ENCODE results near the gene PSMD10. TPM values are rescaled to one million over a fixed set of nuclear protein-coding genes. Genes with fewer than 3 reads are reported as not detected.
A peak's percentile ranks its signal among the peaks of the same experiment; 100 is the strongest.

Gene PSMD10
- total RNA-seq, 2 experiments from 2014 or later, result 42.3 to 42.6 TPM

- no peak for DNase-seq
- no peaks in the 10 kb centered on the region for H3K27me3 Mint-ChIP-seq
- no peaks in the 10 kb centered on the region for H3K9me3 Mint-ChIP-seq
- H3K27ac Mint-ChIP-seq, result no peak overlapping the region
- no peak overlapping the region for H3K4me3 Mint-ChIP-seq
- peaks cover 5% of the 10 kb centered on the region for H3K36me3 Mint-ChIP-seq
- peaks cover 6% of the 10 kb centered on the region for H3K4me1 Mint-ChIP-seq
These were observed 6.0 kb upstream of the PSMD10 start for GRCh38 chrX:108097380-108097779.

DNA sequence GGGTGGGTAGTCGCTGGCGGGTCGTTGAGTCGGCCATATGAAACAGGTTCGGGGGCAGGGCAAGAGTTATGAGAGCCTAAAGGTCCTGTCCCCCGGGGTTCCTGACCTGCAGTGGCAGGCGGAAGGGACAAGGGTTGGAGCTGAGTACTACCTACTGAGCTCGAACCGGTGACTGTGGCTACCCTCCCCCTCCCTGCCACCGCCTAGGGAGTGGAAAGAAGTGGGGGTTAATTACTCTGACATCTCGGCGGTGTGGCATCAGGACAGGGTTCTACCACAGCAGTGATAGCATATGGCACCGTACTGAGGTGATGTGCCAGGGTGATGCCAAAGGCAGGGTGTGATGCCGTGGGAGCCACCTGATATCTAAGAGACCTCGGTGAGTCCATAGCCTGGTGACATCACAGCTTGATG lies 543 bp upstream of the PSMD10 start:
- no peak for DNase-seq
- peaks cover 3% of the 10 kb centered on the region for H3K4me1 Mint-ChIP-seq

GRCh38 chrX:108090491-108091263 lies 665 bp downstream of the PSMD10 start:
- H3K36me3 Mint-ChIP-seq, result peaks cover 3% of the 10 kb centered on the region
- H3K4me3 Mint-ChIP-seq, result no peak overlapping the region
- no peak for DNase-seq
- peaks cover 3% of the 10 kb centered on the region for H3K4me1 Mint-ChIP-seq
- no peak overlapping the region for H3K27ac Mint-ChIP-seq
- no peaks in the 10 kb centered on the region for H3K9me3 Mint-ChIP-seq
- H3K27me3 Mint-ChIP-seq, result no peaks in the 10 kb centered on the region

More for the DNA sequence above, 543 bp upstream of the PSMD10 start:
- no peaks in the 10 kb centered on the region for H3K27me3 Mint-ChIP-seq
- no peak overlapping the region for H3K27ac Mint-ChIP-seq
- no peaks in the 10 kb centered on the region for H3K9me3 Mint-ChIP-seq
- H3K36me3 Mint-ChIP-seq, result peaks cover 3% of the 10 kb centered on the region
- H3K4me3 Mint-ChIP-seq, result no peak overlapping the region

DNA sequence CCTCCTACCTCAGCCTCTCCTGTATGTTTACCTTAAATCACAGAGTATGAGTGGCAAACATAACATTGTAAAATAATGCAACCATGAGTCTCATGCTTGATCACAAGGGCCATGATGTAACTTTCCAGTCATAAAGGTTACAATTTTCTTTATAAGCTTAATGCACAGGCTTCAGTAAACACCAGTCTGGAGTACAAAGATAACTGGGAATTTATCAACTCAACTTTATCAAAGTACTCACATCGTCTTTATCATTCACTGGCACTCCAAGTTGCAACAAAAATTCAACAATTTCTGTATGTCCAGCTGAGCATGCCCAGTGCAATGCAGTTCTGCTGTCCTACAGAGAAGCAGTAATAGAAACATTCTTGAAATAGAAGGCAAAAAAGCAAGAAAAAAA lies 2.8 kb downstream of the PSMD10 start:
- H3K4me3 Mint-ChIP-seq, result no peak overlapping the region
- no peaks in the 10 kb centered on the region for H3K27me3 Mint-ChIP-seq

GRCh38 chrX:108087792-108088191 lies 3.5 kb downstream of the PSMD10 start:
- Mint-ChIP-seq H3K27ac (no peak overlapping the region), H3K27me3 (no peaks in the 10 kb centered on the region), H3K4me1 (no peaks in the 10 kb centered on the region), H3K36me3 (peaks cover 4% of the 10 kb centered on the region), H3K4me3 (no peak overlapping the region), H3K9me3 (no peaks in the 10 kb centered on the region)
- no peak for DNase-seq

More for the DNA sequence above, 2.8 kb downstream of the PSMD10 start:
- Mint-ChIP-seq H3K9me3 (no peaks in the 10 kb centered on the region), H3K27ac (no peak overlapping the region), H3K36me3 (peaks cover 4% of the 10 kb centered on the region), H3K4me1 (no peaks in the 10 kb centered on the region)
- no peak for DNase-seq

GRCh38 chrX:108081110-108081509 lies 10.2 kb downstream of the PSMD10 start:
- Mint-ChIP-seq H3K4me3 (no peak overlapping the region), H3K27ac (no peak overlapping the region), H3K4me1 (no peaks in the 10 kb centered on the region), H3K27me3 (no peaks in the 10 kb centered on the region), H3K36me3 (peaks cover 2% of the 10 kb centered on the region), H3K9me3 (no peaks in the 10 kb centered on the region)
- DNase-seq, result no peak

GRCh38 chrX:108072746-108073145 lies 18.6 kb downstream of the PSMD10 start:
- peaks cover 6% of the 10 kb centered on the region for H3K4me1 Mint-ChIP-seq
- peaks cover 2% of the 10 kb centered on the region for H3K36me3 Mint-ChIP-seq
- H3K27me3 Mint-ChIP-seq, result no peaks in the 10 kb centered on the region
- H3K27ac Mint-ChIP-seq, result no peak overlapping the region
- no peak overlapping the region for H3K4me3 Mint-ChIP-seq
- no peaks in the 10 kb centered on the region for H3K9me3 Mint-ChIP-seq
- no peak for DNase-seq

GRCh38 chrX:108071578-108071977 lies 19.8 kb downstream of the PSMD10 start:
- Mint-ChIP-seq H3K36me3 (peaks cover 2% of the 10 kb centered on the region), H3K27ac (peak overlapping the region; percentile 16)

GRCh38 chrX:108070891-108071290 lies 20.5 kb downstream of the PSMD10 start:
- Mint-ChIP-seq H3K9me3 (no peaks in the 10 kb centered on the region), H3K4me1 (peaks cover 6% of the 10 kb centered on the region), H3K27me3 (no peaks in the 10 kb centered on the region), H3K36me3 (peaks cover 2% of the 10 kb centered on the region), H3K27ac (no peak overlapping the region), H3K4me3 (no peak overlapping the region)
- no peak for DNase-seq

More at GRCh38 chrX:108071578-108071977, 19.8 kb downstream of the PSMD10 start:
- H3K4me3 Mint-ChIP-seq, result no peak overlapping the region
- H3K27me3 Mint-ChIP-seq, result no peaks in the 10 kb centered on the region
- DNase-seq, result no peak
- H3K4me1 Mint-ChIP-seq, result peaks cover 6% of the 10 kb centered on the region
- no peaks in the 10 kb centered on the region for H3K9me3 Mint-ChIP-seq

DNA sequence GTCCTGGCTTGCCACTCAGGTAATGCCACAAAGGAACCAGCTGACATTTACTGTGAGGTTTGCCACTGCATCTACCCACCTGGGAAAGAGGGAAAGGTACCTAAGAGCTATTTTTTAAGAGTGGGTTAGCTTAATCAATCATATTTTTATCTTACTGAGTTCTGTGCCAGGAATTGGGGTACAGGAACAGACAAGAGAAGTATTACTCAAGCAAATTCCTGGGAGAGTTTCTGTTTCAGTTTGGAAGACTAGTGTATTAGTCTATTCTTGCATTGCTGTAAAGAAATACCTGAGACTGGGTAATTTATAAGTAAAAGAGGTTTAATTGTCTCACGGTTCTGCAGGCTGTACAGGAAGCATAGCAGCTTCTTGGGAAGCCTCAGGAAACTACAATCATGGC lies 23.2 kb downstream of the PSMD10 start:
- no peak for DNase-seq
- Mint-ChIP-seq H3K4me1 (peaks cover 15% of the 10 kb centered on the region), H3K4me3 (no peak overlapping the region), H3K27ac (no peak overlapping the region), H3K27me3 (no peaks in the 10 kb centered on the region), H3K9me3 (no peaks in the 10 kb centered on the region), H3K36me3 (no peaks in the 10 kb centered on the region)

DNA sequence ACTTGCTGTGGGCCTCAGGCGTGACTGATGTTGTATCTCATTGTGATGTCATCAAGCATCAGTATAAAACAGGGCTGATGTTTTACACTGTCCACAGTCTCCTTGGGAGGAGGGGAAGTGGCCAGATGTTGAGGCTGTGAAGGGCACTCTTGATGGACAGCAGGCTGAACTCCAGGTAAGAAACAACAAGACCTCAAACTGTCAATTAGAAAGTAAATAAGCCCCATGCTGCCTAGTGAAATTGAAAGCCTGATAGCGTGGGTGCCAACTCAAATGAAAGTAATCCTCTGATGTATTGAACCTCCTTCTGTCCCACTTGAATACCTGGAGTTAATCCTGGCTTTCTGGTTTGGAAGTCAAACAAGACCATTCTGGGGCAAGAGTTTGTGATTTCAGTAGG lies 26.7 kb downstream of the PSMD10 start:
- no peak overlapping the region for H3K27ac Mint-ChIP-seq
- H3K4me3 Mint-ChIP-seq, result no peak overlapping the region
- H3K36me3 Mint-ChIP-seq, result no peaks in the 10 kb centered on the region
- H3K27me3 Mint-ChIP-seq, result no peaks in the 10 kb centered on the region
- no peaks in the 10 kb centered on the region for H3K9me3 Mint-ChIP-seq
- peaks cover 10% of the 10 kb centered on the region for H3K4me1 Mint-ChIP-seq
- DNase-seq, result no peak

- peaks cover under 1% of the 10 kb centered on the region for H3K36me3 Mint-ChIP-seq
- no peak overlapping the region for H3K27ac Mint-ChIP-seq
- no peaks in the 10 kb centered on the region for H3K9me3 Mint-ChIP-seq
- no peak overlapping the region for H3K4me3 Mint-ChIP-seq
- DNase-seq, result no peak
- H3K4me1 Mint-ChIP-seq, result peaks cover 10% of the 10 kb centered on the region
- no peaks in the 10 kb centered on the region for H3K27me3 Mint-ChIP-seq
These were observed 27.3 kb downstream of the PSMD10 start for GRCh38 chrX:108064001-108064400.

GRCh38 chrX:108059801-108060200 lies 31.5 kb downstream of the PSMD10 start:
- Mint-ChIP-seq H3K4me3 (no peak overlapping the region), H3K27me3 (no peaks in the 10 kb centered on the region), H3K4me1 (peaks cover 9% of the 10 kb centered on the region), H3K36me3 (peaks cover 5% of the 10 kb centered on the region), H3K27ac (no peak overlapping the region), H3K9me3 (no peaks in the 10 kb centered on the region)
- DNase-seq, result no peak

GRCh38 chrX:108055546-108055945 lies 35.8 kb downstream of the PSMD10 start:
- H3K4me3 Mint-ChIP-seq, result no peak overlapping the region
- no peak for DNase-seq
- no peaks in the 10 kb centered on the region for H3K9me3 Mint-ChIP-seq
- no peak overlapping the region for H3K27ac Mint-ChIP-seq
- H3K36me3 Mint-ChIP-seq, result peaks cover 5% of the 10 kb centered on the region
- no peaks in the 10 kb centered on the region for H3K27me3 Mint-ChIP-seq
- peaks cover 8% of the 10 kb centered on the region for H3K4me1 Mint-ChIP-seq

GRCh38 chrX:108053218-108053617 lies 38.1 kb downstream of the PSMD10 start:
- no peak overlapping the region for H3K4me3 Mint-ChIP-seq
- no peaks in the 10 kb centered on the region for H3K9me3 Mint-ChIP-seq
- H3K27ac Mint-ChIP-seq, result no peak overlapping the region
- H3K27me3 Mint-ChIP-seq, result no peaks in the 10 kb centered on the region
- DNase-seq, result no peak
- peaks cover 11% of the 10 kb centered on the region for H3K4me1 Mint-ChIP-seq
- peaks cover 2% of the 10 kb centered on the region for H3K36me3 Mint-ChIP-seq

DNA sequence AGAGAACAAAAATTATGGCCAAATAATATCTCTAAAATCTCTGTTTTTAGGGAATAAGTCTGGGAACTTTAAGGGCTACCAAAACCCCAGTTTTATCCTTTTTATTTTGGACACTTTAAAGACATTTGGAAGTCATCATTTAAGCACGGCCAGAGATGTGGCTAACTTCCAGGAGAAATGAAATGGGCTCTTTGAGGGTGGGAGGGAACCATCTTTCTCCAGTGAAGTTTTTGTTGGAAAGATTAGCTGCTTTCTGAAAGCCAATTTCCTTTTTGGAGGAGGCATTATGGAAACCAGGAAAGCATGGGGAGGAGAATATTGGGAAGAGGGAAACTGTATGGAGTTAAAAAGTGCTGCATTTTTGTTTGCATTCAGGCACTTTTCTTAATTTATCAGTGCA lies 41.7 kb downstream of the PSMD10 start:
- H3K27me3 Mint-ChIP-seq, result no peaks in the 10 kb centered on the region
- H3K27ac Mint-ChIP-seq, result no peak overlapping the region
- no peaks in the 10 kb centered on the region for H3K36me3 Mint-ChIP-seq
- DNase-seq, result no peak
- H3K9me3 Mint-ChIP-seq, result no peaks in the 10 kb centered on the region
- no peak overlapping the region for H3K4me3 Mint-ChIP-seq
- H3K4me1 Mint-ChIP-seq, result peaks cover 13% of the 10 kb centered on the region
